ENCODE measurements around the gene ZNF507. TPM values are rescaled to one million over a fixed set of nuclear protein-coding genes. Genes with fewer than 3 reads are reported as not detected.

Gene ZNF507
- total RNA-seq, 1 experiment from 2014 or later: 31.1 TPM

- no peak overlapping the region for H4K8ac ChIP-seq (replicated peaks; ENCODE audit: insufficient read length, low read depth, low read length)
- no peak overlapping the region for H2BK120ac ChIP-seq (ENCODE audit: low read depth, low read length, poor library complexity, severe bottlenecking)
- no peak overlapping the region for H3T11ph ChIP-seq (ENCODE audit: low read length)
- H3K9ac ChIP-seq (ENCODE audit: extremely low read depth, insufficient read length, low read length): no peak overlapping the region
- peaks cover 2 to 5% of the 10 kb centered on the region in 2 experiments; a peak in 2 of 4 replicates for H3K4me1 Mint-ChIP-seq
- no peak overlapping the region for H3K23ac ChIP-seq (ENCODE audit: insufficient read length, low read depth, low read length)
- no peak overlapping the region for H2BK20ac ChIP-seq (ENCODE audit: low read depth, low read length, poor library complexity, severe bottlenecking)
- H3K4me1 ChIP-seq (ENCODE audit: insufficient read depth, low read length): no peaks in the 10 kb centered on the region
- H2AFZ ChIP-seq (ENCODE audit: low read length): no peak overlapping the region
- no peak overlapping the region for H2AK5ac ChIP-seq (ENCODE audit: insufficient read length, low read length)
- H3K9me3 ChIP-seq (ENCODE audit: control insufficient read depth, low read depth, low read length): no peaks in the 10 kb centered on the region
- H4K20me1 ChIP-seq (ENCODE audit: control insufficient read depth, insufficient read depth, insufficient read length): no peaks in the 10 kb centered on the region
- H3K27ac Mint-ChIP-seq: no peak overlapping the region
- H3K9me3 Mint-ChIP-seq: no peaks in the 10 kb centered on the region
- no peak overlapping the region for H3K56ac ChIP-seq (ENCODE audit: insufficient read length, low read depth, low read length)
- DNase-seq: no peak
- H4K5ac ChIP-seq (ENCODE audit: insufficient read length, low read depth, low read length): no peak overlapping the region
- H3K36me3 Mint-ChIP-seq (ENCODE audit: insufficient read depth in 1 of 3, low read depth in 3 of 3): peaks cover 36 to 59% (median 58%) of the 10 kb centered on the region in 3 experiments; a peak in 6 of 7 replicates
- no peak overlapping the region for H3K18ac ChIP-seq (ENCODE audit: insufficient read length, low read depth, low read length)
- peaks cover 4% of the 10 kb centered on the region; the same call in 1 of the 2 replicates for H3K79me2 ChIP-seq (ENCODE audit: insufficient read depth, low read length)
- H4K91ac ChIP-seq (ENCODE audit: insufficient read length, low read depth, low read length): no peak overlapping the region
- WGBS (ENCODE audit: extremely low coverage, insufficient read length, low lambda C conversion rate): no CpG with 5 or more reads among the region's 3 CpGs
- no peak overlapping the region for H2BK15ac ChIP-seq (ENCODE audit: low read depth, low read length)
- no peaks in the 10 kb centered on the region for H3K27me3 Mint-ChIP-seq (ENCODE audit: low read depth)
- H3K4ac ChIP-seq (ENCODE audit: low read depth, low read length): no peak overlapping the region
- H3K27ac ChIP-seq (ENCODE audit: insufficient read length, low read depth, low read length): no peak overlapping the region
- H3K4me2 ChIP-seq (ENCODE audit: insufficient read depth, insufficient read length, low read length): no peak overlapping the region
- no peaks in the 10 kb centered on the region for H3K27me3 ChIP-seq (ENCODE audit: insufficient read depth, low read length)
- H3K14ac ChIP-seq (ENCODE audit: insufficient read depth, low read length): no peak overlapping the region
- H2BK12ac ChIP-seq (ENCODE audit: insufficient read length, low read depth, low read length): no peak overlapping the region
- no peak overlapping the region for H3K4me3 Mint-ChIP-seq
- H3K79me1 ChIP-seq (ENCODE audit: insufficient read depth, low read depth, low read length, poor library complexity, severe bottlenecking): no peaks in the 10 kb centered on the region
- H3K23me2 ChIP-seq (ENCODE audit: insufficient read length, low read depth, low read length, poor library complexity, severe bottlenecking): no peaks in the 10 kb centered on the region
- no peak for TF ChIP-seq CTCF (conservative IDR thresholded peaks at IDR 0.05)
- H2BK5ac ChIP-seq (ENCODE audit: insufficient read length, low read length): no peak overlapping the region
Measured at GRCh38 chr19:32350471-32350865, 5.1 kb downstream of the ZNF507 start.

Measured in H9 (cell line).